GM12878 (cell line): ENCODE measurements around the gene RALGAPB. TPM values are rescaled to one million over a fixed set of nuclear protein-coding genes. Genes with fewer than 3 reads are reported as not detected.

Experiments used
- ATAC-seq: fragments of 200-7000 bp; cut with Tn5 transposase; 3 replicates; pipeline ENCODE4 v1.9.1; 2020; ENCODE audit warnings: mild to moderate bottlenecking, moderate library complexity
- BruUV-seq: library from RNA; stranded (reverse); fragments of 400-500 nt; replicated peaks from 2 replicates; lab custom pipeline; 2021; lab: Mats Ljungman, UMichigan
- CTCF ChIA-PET: fragments of 300-600 bp; sonication (Branson Sonifier 250); formaldehyde crosslinking; extraction: SDS; loops from one replicate; lab custom pipeline; 2021; ENCODE audit warnings: inconsistent platforms; lab: Yijun Ruan, JAX
- POLR2A ChIA-PET: fragments of 350-600 bp; formaldehyde crosslinking; extraction: SDS; loops from one replicate; lab custom pipeline; 2021; ENCODE audit warnings: inconsistent platforms; lab: Charles Lee
- RAD21 ChIA-PET: fragments of 300-600 bp; sonication (Branson Sonifier 250); formaldehyde crosslinking; loops from one replicate; lab custom pipeline; 2023; ENCODE audit warnings: antibody characterized with exemption; ENCODE audit not compliant: unreplicated experiment; lab: Charles Lee
- SMC1A ChIA-PET: fragments of 300-600 bp; sonication (Branson Sonifier 250); formaldehyde crosslinking; loops from one replicate; lab custom pipeline; 2023; ENCODE audit not compliant: unreplicated experiment, uncharacterized antibody; lab: Charles Lee
- DNase-seq: peaks from one replicate; pipeline ENCODE4 v3.0.0-alpha.2; 2011; ENCODE audit warnings: low read depth, low spot score
- FAIRE-seq: peaks from 3 replicates; lab custom pipeline; 2011; peaks lifted over from hg19 to GRCh38; lab: Jason Lieb, UNC
- H2AFZ ChIP-seq: 2 replicates; pipeline ENCODE4 v1.6.0; 2011; ENCODE audit warnings: low read depth, low read length, control low read depth; ENCODE audit not compliant: control insufficient read depth
- H3K27ac ChIP-seq: 2 replicates; pipeline ENCODE4 v1.5.1; 2011; ENCODE audit warnings: control low read depth; ENCODE audit not compliant: control insufficient read depth, insufficient read depth
- H3K27me3 ChIP-seq, 2 experiments: replicated peaks in 1 of 2; 2 replicates each; pipeline versions ENCODE4 v1.6.0 to v1.6.1; 2011; ENCODE audit warnings: low read length in 1 of 2; ENCODE audit not compliant: control insufficient read depth in 2 of 2, insufficient read depth in 2 of 2
- H3K36me3 ChIP-seq, 2 experiments: 2 replicates each; pipeline ENCODE4 v1.5.1; 2011; ENCODE audit warnings: low read length in 1 of 2; ENCODE audit not compliant: control insufficient read depth in 2 of 2, insufficient read depth in 2 of 2
- H3K4me1 ChIP-seq: 2 replicates; pipeline ENCODE4 v1.6.1; 2011; ENCODE audit warnings: mild to moderate bottlenecking, low read length, moderate library complexity, mixed read lengths; ENCODE audit not compliant: control insufficient read depth, insufficient read depth
- H3K4me2 ChIP-seq: 2 replicates; pipeline ENCODE4 v1.6.0; 2011; ENCODE audit warnings: control low read depth; ENCODE audit not compliant: control insufficient read depth, insufficient read depth
- H3K4me3 ChIP-seq: fragments of 200-600 bp; sonication (generic); 2 replicates; pipeline ENCODE4 v1.5.1; 2016
- H3K79me2 ChIP-seq: 2 replicates; pipeline ENCODE4 v1.6.0; 2011; ENCODE audit warnings: low read length; ENCODE audit not compliant: control insufficient read depth, insufficient read depth
- H3K9ac ChIP-seq: 2 replicates; pipeline ENCODE4 v1.8.0; 2011; ENCODE audit warnings: low read length, control low read depth, mixed read lengths; ENCODE audit not compliant: control insufficient read depth, insufficient read depth
- H3K9me3 ChIP-seq: replicated peaks from 3 replicates; pipeline ENCODE4 v1.5.1; 2011; ENCODE audit warnings: mild to moderate bottlenecking, low read length; ENCODE audit not compliant: control insufficient read depth, insufficient read depth
- H4K20me1 ChIP-seq: 2 replicates; pipeline ENCODE4 v1.6.0; 2011; ENCODE audit not compliant: control insufficient read depth, insufficient read depth
- BCL11A ChIP-seq: IDR thresholded peaks from 2 replicates; pipeline ENCODE4 v1.6.1; 2011; ENCODE audit warnings: low read depth, low read length
- EP300 ChIP-seq, 2 experiments: fragments of 150-350 bp in 1 of 2; IDR thresholded peaks; 2 replicates each; pipeline ENCODE4 v1.6.1; 2011 to 2012; ENCODE audit warnings: low read depth in 2 of 2, low read length in 2 of 2, borderline replicate concordance in 1 of 2, improper control_type of control experiment in 1 of 2, inconsistent platforms in 1 of 2; ENCODE audit not compliant: control insufficient read depth in 1 of 2
- ETV6 ChIP-seq, 2 experiments: fragments of 450-650 bp in 1 of 2; IDR thresholded peaks in 1 of 2; conservative IDR thresholded peaks in 1 of 2; 2 replicates each; pipeline ENCODE4 v1.6.1; 2014; ENCODE audit warnings: antibody characterized with exemption in 1 of 2, borderline replicate concordance in 1 of 2, low read depth in 1 of 2, mild to moderate bottlenecking in 1 of 2, moderate library complexity in 1 of 2
- FOS ChIP-seq: IDR thresholded peaks from 3 replicates; pipeline ENCODE4 v1.6.1; 2011; ENCODE audit warnings: borderline replicate concordance; ENCODE audit not compliant: insufficient read length; ENCODE audit errors: extremely low read depth
- HCFC1 ChIP-seq: fragments of 150-350 bp; IDR thresholded peaks from 2 replicates; pipeline ENCODE4 v1.6.1; 2014; ENCODE audit warnings: low read length
- HDAC6 ChIP-seq: fragments of 200-600 bp; sonication (generic); IDR thresholded peaks from one replicate; pipeline ENCODE4 v1.8.0; 2017; ENCODE audit warnings: antibody characterized with exemption; ENCODE audit not compliant: unreplicated experiment
- IRF3 ChIP-seq: fragments of 450-650 bp; IDR thresholded peaks from 2 replicates; pipeline ENCODE4 v1.6.1; 2014; ENCODE audit warnings: mild to moderate bottlenecking
- JUND ChIP-seq: IDR thresholded peaks from 2 replicates; pipeline ENCODE4 v1.6.1; 2012; ENCODE audit warnings: low read depth, mild to moderate bottlenecking, low read length, improper control_type of control experiment, moderate library complexity
- MYB ChIP-seq: fragments of 150-350 bp; IDR thresholded peaks from 2 replicates; pipeline ENCODE4 v1.6.1; 2014; ENCODE audit warnings: mild to moderate bottlenecking, low read depth, low read length, borderline replicate concordance
- NR2C2 ChIP-seq: IDR thresholded peaks from 2 replicates; pipeline ENCODE4 v1.6.1; 2011; ENCODE audit warnings: borderline replicate concordance, low read depth; ENCODE audit not compliant: control insufficient read depth, insufficient read length
- POLR2AphosphoS5 ChIP-seq: IDR thresholded peaks from 2 replicates; pipeline ENCODE4 v1.6.1; 2011; ENCODE audit warnings: mild to moderate bottlenecking, low read length, inconsistent platforms
- STAT1 ChIP-seq: fragments of 450-650 bp; conservative IDR thresholded peaks from 2 replicates; pipeline ENCODE4 v1.6.1; 2014; ENCODE audit warnings: antibody characterized with exemption, mild to moderate bottlenecking
- SUPT20H ChIP-seq: IDR thresholded peaks from 2 replicates; pipeline ENCODE4 v1.6.1; 2011; ENCODE audit warnings: low read depth, mild to moderate bottlenecking, low read length, moderate library complexity, borderline replicate concordance; ENCODE audit not compliant: control insufficient read depth
- ZNF207 ChIP-seq: fragments of 450-650 bp; IDR thresholded peaks from 2 replicates; pipeline ENCODE4 v1.6.1; 2014; ENCODE audit warnings: antibody characterized with exemption, mild to moderate bottlenecking, borderline replicate concordance
- ZNF217 ChIP-seq: fragments of 450-650 bp; IDR thresholded peaks from 2 replicates; pipeline ENCODE4 v1.6.1; 2017; ENCODE audit warnings: antibody characterized with exemption, mild to moderate bottlenecking
- ZNF24 ChIP-seq: fragments of 450-650 bp; IDR thresholded peaks from 2 replicates; pipeline ENCODE4 v1.6.1; 2017; ENCODE audit warnings: antibody characterized with exemption, mild to moderate bottlenecking
- ZNF622 ChIP-seq: fragments of 450-650 bp; IDR thresholded peaks from 2 replicates; pipeline ENCODE4 v1.6.1; 2017; ENCODE audit warnings: mild to moderate bottlenecking, inconsistent platforms
- WGBS: methylation state at CpG from one replicate; pipeline ENCODE4 v1.1.6; 2016; ENCODE audit warnings: low lambda C conversion rate; ENCODE audit not compliant: insufficient replicate concordance, insufficient coverage; ENCODE audit errors: missing lambda C conversion rate; 5-methylcytosine and 5-hydroxymethylcytosine counted together
- in situ Hi-C: fragments of 300-500 bp; cut with MboI; formaldehyde crosslinking; loops from 9 replicates; pipeline ENCODE4 v1.14.3; 2018; ENCODE audit warnings: mixed read lengths
- intact Hi-C: fragments of 100-400 bp; cut with micrococcal nuclease; formaldehyde crosslinking; loops from one replicate; pipeline ENCODE4 v1.14.2; 2022; ENCODE audit not compliant: unreplicated experiment
- polyA plus RNA-seq, 11 experiments: library from polyadenylated mRNA; depleted of rRNA in 4 of 11; unstranded in 6 of 11; stranded (reverse) in 5 of 11; fragments of >200 nt; fragmentation: Nextera tagmentation in 4 of 11; fragmentation: Illumina TruSeq in 1 of 11; extraction: Ambion mirVana in 4 of 11; extraction: Trizol in 1 of 11; gene quantifications; 1 replicate in 1 of 11; 2 replicates in 10 of 11; pipeline versions ENCODE4 v1.2.1 to v1.2.3, GENCODE V29; 2011 to 2016; ENCODE audit warnings: inconsistent platforms in 2 of 11, missing spikeins in 2 of 11, low read depth in 1 of 11
- total RNA-seq, 4 experiments: library from RNA; depleted of rRNA in 3 of 4; stranded (reverse); fragments of >200 nt in 3 of 4; fragmentation: Illumina TruSeq in 1 of 4; extraction: Trizol in 1 of 4; gene quantifications; 2 replicates each; pipeline versions ENCODE4 v1.2.1 to v1.2.3, GENCODE V29; 2013 to 2021

RALGAPB gene
- total and polyA plus RNA-seq, 10 of the 15 experiments (the other 5 are each of a cell fraction or from before 2014, with no cell fraction given), result 3.7 to 23.2 (median 15.5) TPM

GRCh38 chr20:38603286-38603685 is 130.6 kb downstream of the RALGAPB start:
- intact Hi-C loops, result no loop called here
- BruUV-seq, result no TSS peak
- FAIRE-seq, result no peak

GRCh38 chr20:38604873-38605303 is 132.2 kb downstream of the RALGAPB start:
- no peak overlapping the region for H3K4me2 ChIP-seq
- ATAC-seq (no peak), DNase-seq (no peak), FAIRE-seq (no peak)
- H3K79me2 ChIP-seq, result no peaks in the 10 kb centered on the region
- no peaks in the 10 kb centered on the region for H4K20me1 ChIP-seq
- ChIA-PET CTCF (no interaction called here), SMC1A (no interaction called here), RAD21 (interaction anchor here (0.9 kb wide), 1 partner anchor 29 kb away, joined by 3 read pairs; no protein-coding TSS in a partner anchor), POLR2A (no interaction called here)
- H3K9ac ChIP-seq, result no peak overlapping the region
- no TSS peak for BruUV-seq
- H3K9me3 ChIP-seq, result no peaks in the 10 kb centered on the region
- no peaks in the 10 kb centered on the region for H3K36me3 ChIP-seq
- intact Hi-C loops (no loop called here), in situ Hi-C loops (no loop called here)
- H2AFZ ChIP-seq, result no peak overlapping the region
- H3K4me3 ChIP-seq, result no peak overlapping the region
- H3K4me1 ChIP-seq, result no peaks in the 10 kb centered on the region
- 66% methylated on average over 4 of the region's 4 CpGs for WGBS
- no peak overlapping the region for H3K27ac ChIP-seq
- TF ChIP-seq STAT1 (no peak), ZNF622 (no peak), HCFC1 (no peak), JUND (no peak), HDAC6 (no peak), POLR2AphosphoS5 (no peak), NR2C2 (no peak), ETV6 (conservative IDR thresholded peaks at IDR 0.05 in 1 of 2, IDR thresholded peaks at IDR 0.05 in 1 of 2; ENCODE audit: borderline replicate concordance in 1 of 2, low read depth in 1 of 2) (no peak), EP300 (IDR thresholded peaks at IDR 0.05; ENCODE audit: borderline replicate concordance in 1 of 2, control insufficient read depth in 1 of 2, low read depth in 2 of 2, low read length in 2 of 2) (no peak), FOS (no peak)
- peaks cover 4 to 9% of the 10 kb centered on the region in 2 experiments for H3K27me3 ChIP-seq

More at GRCh38 chr20:38603286-38603685, 130.6 kb downstream of the RALGAPB start:
- RAD21 ChIA-PET, result no interaction called here
- no peaks in the 10 kb centered on the region for H3K36me3 ChIP-seq
- no peak overlapping the region for H3K4me2 ChIP-seq
- H4K20me1 ChIP-seq, result no peaks in the 10 kb centered on the region
- ATAC-seq (no peak), DNase-seq (no peak)
- no peak overlapping the region for H3K9ac ChIP-seq
- H3K4me1 ChIP-seq, result no peaks in the 10 kb centered on the region
- in situ Hi-C loops, result no loop called here
- POLR2A ChIA-PET, result no interaction called here
- H3K79me2 ChIP-seq, result no peaks in the 10 kb centered on the region
- H3K27me3 ChIP-seq, result peaks cover 4 to 9% of the 10 kb centered on the region in 2 experiments
- 34% methylated on average over 3 of the region's 3 CpGs for WGBS
- SMC1A ChIA-PET, result no interaction called here
- no peak for TF ChIP-seq SUPT20H
- no peak for TF ChIP-seq ZNF24
- no peak for TF ChIP-seq IRF3
- no peak for TF ChIP-seq JUND
- TF ChIP-seq ZNF217, result no peak
- TF ChIP-seq HDAC6, result no peak
- TF ChIP-seq ZNF207, result no peak
- TF ChIP-seq BCL11A, result no peak
- TF ChIP-seq MYB, result no peak
- no peak overlapping the region for H3K4me3 ChIP-seq
- no peak overlapping the region for H2AFZ ChIP-seq
- CTCF ChIA-PET, result interaction anchor here (0.6 to 1.2 kb wide), 3 partner anchors 30 to 123 kb away, joined by 3 read pairs; no protein-coding TSS in a partner anchor
- no peak overlapping the region for H3K27ac ChIP-seq
- H3K9me3 ChIP-seq, result no peaks in the 10 kb centered on the region
